ENCODE measurements around the gene CEP135. TPM values are rescaled to one million over a fixed set of nuclear protein-coding genes. Genes with fewer than 3 reads are reported as not detected.
"Not testable (repeated sequence)": the region's sequence is repeated elsewhere in the genome, so short reads cannot be mapped to it uniquely, and the experiment has no call there.

CEP135 gene
- total RNA-seq, 1 donor from 2014 or later, result 15.5 TPM

GRCh38 chr4:55931833-55932232 is 16.9 kb upstream of the CEP135 start:
- Mint-ChIP-seq H3K27ac (no peak overlapping the region), H3K27me3 (ENCODE audit: low read depth) (no peaks in the 10 kb centered on the region), H3K36me3 (no peaks in the 10 kb centered on the region), H3K4me3 (no peak overlapping the region), H3K9me3 (peaks cover 24% of the 10 kb centered on the region), H3K4me1 (peaks cover 11% of the 10 kb centered on the region)
- no peak for TF ChIP-seq CTCF (IDR thresholded peaks at IDR 0.05; ENCODE audit: unreplicated experiment)
- DNase-seq (ENCODE audit: low spot score in 2 of 2, unreplicated experiment in 2 of 2), result no peak

GRCh38 chr4:55932511-55932910 is 16.2 kb upstream of the CEP135 start:
- no peak for TF ChIP-seq CTCF (IDR thresholded peaks at IDR 0.05; ENCODE audit: unreplicated experiment)
- Mint-ChIP-seq H3K27me3 (ENCODE audit: low read depth) (no peaks in the 10 kb centered on the region), H3K27ac (no peak overlapping the region), H3K4me3 (no peak overlapping the region), H3K36me3 (no peaks in the 10 kb centered on the region), H3K9me3 (peaks cover 28% of the 10 kb centered on the region), H3K4me1 (peaks cover 11% of the 10 kb centered on the region)
- no peak for DNase-seq (ENCODE audit: low spot score in 2 of 2, unreplicated experiment in 2 of 2)

- TF ChIP-seq CTCF (IDR thresholded peaks at IDR 0.05; ENCODE audit: unreplicated experiment), result no peak
- no peak overlapping the region for H3K4me3 Mint-ChIP-seq
- peaks cover 31% of the 10 kb centered on the region for H3K9me3 Mint-ChIP-seq
Measured at GRCh38 chr4:55933611-55934010, 15.1 kb upstream of the CEP135 start.

GRCh38 chr4:55935907-55936306 is 12.8 kb upstream of the CEP135 start:
- not testable (repeated sequence) for H3K36me3 Mint-ChIP-seq; H3K4me1 Mint-ChIP-seq; H3K4me3 Mint-ChIP-seq; H3K27ac Mint-ChIP-seq; DNase-seq (ENCODE audit: low spot score in 2 of 2, unreplicated experiment in 2 of 2); H3K27me3 Mint-ChIP-seq (ENCODE audit: low read depth)
- H3K9me3 Mint-ChIP-seq, result peaks cover 31% of the 10 kb centered on the region

More at GRCh38 chr4:55933611-55934010, 15.1 kb upstream of the CEP135 start:
- Mint-ChIP-seq H3K36me3 (no peaks in the 10 kb centered on the region), H3K27me3 (ENCODE audit: low read depth) (no peaks in the 10 kb centered on the region), H3K4me1 (peaks cover 11% of the 10 kb centered on the region), H3K27ac (no peak overlapping the region)
- DNase-seq (ENCODE audit: low spot score in 2 of 2, unreplicated experiment in 2 of 2), result no peak

GRCh38 chr4:55938481-55938880 is 10.3 kb upstream of the CEP135 start:
- peaks cover 31% of the 10 kb centered on the region for H3K9me3 Mint-ChIP-seq
- H3K4me3 Mint-ChIP-seq, result no peak overlapping the region
- no peak for TF ChIP-seq CTCF (IDR thresholded peaks at IDR 0.05; ENCODE audit: unreplicated experiment)
- H3K27ac Mint-ChIP-seq, result no peak overlapping the region
- H3K27me3 Mint-ChIP-seq (ENCODE audit: low read depth), result no peaks in the 10 kb centered on the region
- H3K36me3 Mint-ChIP-seq, result no peaks in the 10 kb centered on the region
- H3K4me1 Mint-ChIP-seq, result no peaks in the 10 kb centered on the region
- DNase-seq (ENCODE audit: low spot score in 2 of 2, unreplicated experiment in 2 of 2), result no peak

- Mint-ChIP-seq H3K27me3 (ENCODE audit: low read depth) (no peaks in the 10 kb centered on the region), H3K36me3 (no peaks in the 10 kb centered on the region), H3K9me3 (peaks cover 27% of the 10 kb centered on the region), H3K27ac (no peak overlapping the region), H3K4me3 (no peak overlapping the region), H3K4me1 (no peaks in the 10 kb centered on the region)
- no peak for TF ChIP-seq CTCF (IDR thresholded peaks at IDR 0.05; ENCODE audit: unreplicated experiment)
- DNase-seq (ENCODE audit: low spot score in 2 of 2, unreplicated experiment in 2 of 2), result no peak
Measured at GRCh38 chr4:55939421-55939820, 9.3 kb upstream of the CEP135 start.

All from mesothelial cell of epicardium (in vitro differentiated cells).